ENCODE results near the gene CAMK2B. TPM values are rescaled to one million over a fixed set of nuclear protein-coding genes. Genes with fewer than 3 reads are reported as not detected.

Gene CAMK2B
- total RNA-seq, 1 experiment from 2014 or later, result not detected

GRCh38 chr7:44269943-44270493 is 55.4 kb downstream of the CAMK2B start:
- no peak overlapping the region for H3K4me3 Mint-ChIP-seq (ENCODE audit: unreplicated experiment)
- Histone ChIP-seq H3K9me3 (no peaks in the 10 kb centered on the region), H3K4me3 (ENCODE audit: low read depth, low read length) (no peak overlapping the region), H3K4me1 (no peaks in the 10 kb centered on the region), H3K36me3 (ENCODE audit: control insufficient read depth, insufficient read depth, low read length) (no peaks in the 10 kb centered on the region), H3K27me3 (replicated peaks; ENCODE audit: control insufficient read depth, insufficient read depth, low read length) (no peaks in the 10 kb centered on the region; the same call in none of the 2 replicates)
- ChIA-PET POLR2A (no interaction called here), CTCF (no interaction called here)
- TF ChIP-seq, protein P1, sequence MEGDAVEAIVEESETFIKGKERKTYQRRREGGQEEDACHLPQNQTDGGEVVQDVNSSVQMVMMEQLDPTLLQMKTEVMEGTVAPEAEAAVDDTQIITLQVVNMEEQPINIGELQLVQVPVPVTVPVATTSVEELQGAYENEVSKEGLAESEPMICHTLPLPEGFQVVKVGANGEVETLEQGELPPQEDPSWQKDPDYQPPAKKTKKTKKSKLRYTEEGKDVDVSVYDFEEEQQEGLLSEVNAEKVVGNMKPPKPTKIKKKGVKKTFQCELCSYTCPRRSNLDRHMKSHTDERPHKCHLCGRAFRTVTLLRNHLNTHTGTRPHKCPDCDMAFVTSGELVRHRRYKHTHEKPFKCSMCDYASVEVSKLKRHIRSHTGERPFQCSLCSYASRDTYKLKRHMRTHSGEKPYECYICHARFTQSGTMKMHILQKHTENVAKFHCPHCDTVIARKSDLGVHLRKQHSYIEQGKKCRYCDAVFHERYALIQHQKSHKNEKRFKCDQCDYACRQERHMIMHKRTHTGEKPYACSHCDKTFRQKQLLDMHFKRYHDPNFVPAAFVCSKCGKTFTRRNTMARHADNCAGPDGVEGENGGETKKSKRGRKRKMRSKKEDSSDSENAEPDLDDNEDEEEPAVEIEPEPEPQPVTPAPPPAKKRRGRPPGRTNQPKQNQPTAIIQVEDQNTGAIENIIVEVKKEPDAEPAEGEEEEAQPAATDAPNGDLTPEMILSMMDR (IDR thresholded peaks at IDR 0.05; ENCODE audit: insufficient read depth in 1 of 2, low read depth in 1 of 2, low read length in 1 of 2, severe bottlenecking in 1 of 2, unreplicated experiment in 1 of 2), result no peak
- H3K4me1 Mint-ChIP-seq (ENCODE audit: low read depth, unreplicated experiment), result no peaks in the 10 kb centered on the region
- H3K27ac Mint-ChIP-seq (ENCODE audit: unreplicated experiment), result no peak overlapping the region
- no peak for DNase-seq
- intact Hi-C loops (cut with micrococcal nuclease; ENCODE audit: unreplicated experiment), result no loop called here
- H3K36me3 Mint-ChIP-seq (ENCODE audit: insufficient read depth, unreplicated experiment), result no peaks in the 10 kb centered on the region
- BruUV-seq (replicated peaks), result no TSS peak
- H3K27me3 Mint-ChIP-seq (ENCODE audit: insufficient read depth, unreplicated experiment), result peaks cover 16% of the 10 kb centered on the region
- no peaks in the 10 kb centered on the region for H3K9me3 Mint-ChIP-seq (ENCODE audit: unreplicated experiment)

DNA sequence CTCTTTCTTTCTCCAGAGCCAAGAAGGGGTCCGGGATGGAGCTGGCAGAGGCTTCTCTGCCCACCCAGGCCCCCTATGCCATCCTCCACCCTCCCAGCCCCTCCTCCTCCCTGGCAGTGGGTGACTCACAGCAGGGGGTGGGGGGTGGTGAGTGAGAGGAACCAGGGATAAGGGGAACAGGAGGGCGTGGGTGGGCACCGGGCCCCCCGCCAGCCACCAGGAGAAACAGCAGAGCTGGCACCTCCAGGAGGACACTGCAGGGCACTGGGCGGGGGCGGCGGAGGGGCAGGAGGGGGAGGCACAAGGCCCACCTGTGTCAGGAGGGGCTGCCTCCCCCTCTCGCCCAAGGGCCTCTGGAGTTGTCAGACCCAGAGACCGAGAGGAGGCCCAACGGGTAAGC is 56.0 kb downstream of the CAMK2B start:
- ChIA-PET CTCF (no interaction called here), POLR2A (no interaction called here)
- intact Hi-C loops (cut with micrococcal nuclease; ENCODE audit: unreplicated experiment), result no loop called here
- no peaks in the 10 kb centered on the region for H3K36me3 ChIP-seq (ENCODE audit: control insufficient read depth, insufficient read depth, low read length)
- no peaks in the 10 kb centered on the region for H3K4me1 ChIP-seq
- BruUV-seq (replicated peaks), result no TSS peak
- no peak overlapping the region for H3K27ac Mint-ChIP-seq (ENCODE audit: unreplicated experiment)
- no peak overlapping the region for H3K4me3 Mint-ChIP-seq (ENCODE audit: unreplicated experiment)
- no peaks in the 10 kb centered on the region for H3K4me1 Mint-ChIP-seq (ENCODE audit: low read depth, unreplicated experiment)
- H3K36me3 Mint-ChIP-seq (ENCODE audit: insufficient read depth, unreplicated experiment), result no peaks in the 10 kb centered on the region
- no peaks in the 10 kb centered on the region for H3K9me3 ChIP-seq
- no peaks in the 10 kb centered on the region; the same call in none of the 2 replicates for H3K27me3 ChIP-seq (replicated peaks; ENCODE audit: control insufficient read depth, insufficient read depth, low read length)
- H3K9me3 Mint-ChIP-seq (ENCODE audit: unreplicated experiment), result no peaks in the 10 kb centered on the region
- H3K4me3 ChIP-seq (ENCODE audit: low read depth, low read length), result no peak overlapping the region
- peaks cover 17% of the 10 kb centered on the region for H3K27me3 Mint-ChIP-seq (ENCODE audit: insufficient read depth, unreplicated experiment)
- TF ChIP-seq, protein P1 (IDR thresholded peaks at IDR 0.05; ENCODE audit: insufficient read depth in 1 of 2, low read depth in 1 of 2, low read length in 1 of 2, severe bottlenecking in 1 of 2, unreplicated experiment in 1 of 2), result no peak
- DNase-seq, result no peak

DNA sequence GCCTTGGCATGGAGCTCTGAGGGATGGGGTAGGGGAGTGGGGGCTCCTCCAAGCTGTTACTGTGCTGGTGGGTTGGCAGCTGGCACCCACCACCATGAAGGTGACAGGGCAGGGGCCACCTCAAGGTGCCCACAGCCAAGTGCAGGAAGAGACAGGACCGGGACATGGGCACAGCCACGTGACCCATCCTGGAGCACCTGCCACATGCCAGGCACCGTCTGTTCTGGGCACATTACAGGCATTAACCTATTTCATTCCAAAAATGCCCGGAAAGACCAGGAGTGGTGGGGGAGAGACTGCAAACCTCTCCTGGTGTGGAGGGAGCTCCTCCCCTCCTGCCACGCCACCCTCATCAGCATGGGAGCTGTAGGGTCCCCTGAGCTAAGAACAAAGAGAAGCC is 56.7 kb downstream of the CAMK2B start:
- no peak overlapping the region for H3K27ac Mint-ChIP-seq (ENCODE audit: unreplicated experiment)
- CTCF ChIA-PET, result no interaction called here
- H3K27me3 ChIP-seq (replicated peaks; ENCODE audit: control insufficient read depth, insufficient read depth, low read length), result no peaks in the 10 kb centered on the region; the same call in none of the 2 replicates
- no peaks in the 10 kb centered on the region for H3K9me3 Mint-ChIP-seq (ENCODE audit: unreplicated experiment)
- no peak overlapping the region for H3K4me3 ChIP-seq (ENCODE audit: low read depth, low read length)
- H3K9me3 ChIP-seq, result no peaks in the 10 kb centered on the region
- no peaks in the 10 kb centered on the region for H3K36me3 ChIP-seq (ENCODE audit: control insufficient read depth, insufficient read depth, low read length)
- no peaks in the 10 kb centered on the region for H3K4me1 Mint-ChIP-seq (ENCODE audit: low read depth, unreplicated experiment)
- intact Hi-C loops (cut with micrococcal nuclease; ENCODE audit: unreplicated experiment), result no loop called here
- DNase-seq, result no peak
- POLR2A ChIA-PET, result no interaction called here
- TF ChIP-seq, protein P1 (IDR thresholded peaks at IDR 0.05; ENCODE audit: insufficient read depth in 1 of 2, low read depth in 1 of 2, low read length in 1 of 2, severe bottlenecking in 1 of 2, unreplicated experiment in 1 of 2), result no peak
- no TSS peak for BruUV-seq (replicated peaks)
- no peak overlapping the region for H3K4me3 Mint-ChIP-seq (ENCODE audit: unreplicated experiment)
- no peaks in the 10 kb centered on the region for H3K4me1 ChIP-seq
- peaks cover 20% of the 10 kb centered on the region for H3K27me3 Mint-ChIP-seq (ENCODE audit: insufficient read depth, unreplicated experiment)
- H3K36me3 Mint-ChIP-seq (ENCODE audit: insufficient read depth, unreplicated experiment), result no peaks in the 10 kb centered on the region

Measured in Caco-2 (cell line).